ENCODE results near the gene COL17A1.

COL17A1 gene

DNA sequence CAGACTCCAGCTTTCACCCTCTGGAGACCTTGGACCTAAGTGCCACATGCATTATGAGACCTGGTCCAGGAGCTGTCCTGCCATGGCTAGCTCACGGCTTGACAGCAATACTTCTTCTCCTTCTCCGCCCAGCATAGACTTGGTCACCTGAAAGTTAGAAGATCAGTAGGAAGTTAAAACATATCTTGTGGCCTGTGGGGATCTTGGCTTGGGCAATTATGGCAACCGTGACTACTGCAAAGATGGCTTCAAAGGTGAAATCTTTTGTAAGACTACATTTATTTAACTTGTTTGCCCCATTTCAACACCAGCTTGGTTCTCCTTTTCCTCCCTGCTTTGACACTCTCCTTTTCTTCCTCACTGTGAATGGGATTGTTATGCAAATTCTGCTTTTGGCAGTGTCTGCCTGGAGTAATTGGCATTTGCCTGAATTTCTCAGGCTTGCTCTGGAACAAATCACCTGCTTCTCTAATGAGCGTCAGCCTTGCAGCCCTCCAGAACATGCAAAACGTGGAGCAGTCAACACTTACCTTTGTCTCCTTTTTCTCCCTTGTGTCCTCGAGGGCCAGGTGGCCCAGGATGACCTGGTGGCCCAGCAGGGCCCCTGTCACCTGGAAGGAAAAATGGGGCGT, 53.4 kb downstream of the COL17A1 start:
- DNase-seq (ENCODE audit: low spot score) = no peak

DNA sequence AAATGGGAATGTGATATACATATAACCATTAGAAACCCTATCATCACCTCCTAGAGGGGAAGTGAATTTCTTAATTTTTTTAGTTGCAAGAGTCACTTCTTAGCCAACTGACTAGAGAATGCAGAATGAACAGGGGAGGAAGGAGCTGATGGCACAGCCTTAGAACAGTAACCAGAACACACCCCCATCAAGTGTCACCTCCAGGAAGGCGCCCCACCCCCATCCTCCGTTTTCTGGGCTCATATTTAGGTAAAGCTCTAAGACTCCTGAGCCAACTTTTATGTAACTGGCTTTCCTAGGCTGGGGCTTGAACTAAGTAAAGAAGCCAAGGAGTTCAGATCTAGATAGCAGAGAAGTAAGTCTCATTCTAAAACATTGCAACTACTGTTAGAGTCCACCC, 54.0 kb downstream of the COL17A1 start:
- DNase-seq (ENCODE audit: low spot score) = no peak

DNA sequence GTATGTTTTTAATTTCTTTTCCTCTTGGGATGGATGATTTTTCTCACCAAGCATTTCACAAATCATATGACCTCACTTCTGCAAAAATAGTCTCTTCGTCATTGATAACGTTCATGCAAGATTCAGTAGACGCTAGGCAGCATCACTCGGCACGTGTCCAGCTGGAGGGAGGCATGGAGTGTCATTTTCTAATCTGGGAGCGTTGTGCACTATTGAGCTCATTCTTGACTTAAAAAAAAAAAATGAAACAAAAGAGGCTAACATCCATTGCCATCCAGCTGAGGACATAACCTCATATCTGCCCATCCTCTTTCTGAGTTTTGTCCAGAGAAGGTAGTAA, 56.2 kb downstream of the COL17A1 start:
- no peak for DNase-seq (ENCODE audit: low spot score)

DNA sequence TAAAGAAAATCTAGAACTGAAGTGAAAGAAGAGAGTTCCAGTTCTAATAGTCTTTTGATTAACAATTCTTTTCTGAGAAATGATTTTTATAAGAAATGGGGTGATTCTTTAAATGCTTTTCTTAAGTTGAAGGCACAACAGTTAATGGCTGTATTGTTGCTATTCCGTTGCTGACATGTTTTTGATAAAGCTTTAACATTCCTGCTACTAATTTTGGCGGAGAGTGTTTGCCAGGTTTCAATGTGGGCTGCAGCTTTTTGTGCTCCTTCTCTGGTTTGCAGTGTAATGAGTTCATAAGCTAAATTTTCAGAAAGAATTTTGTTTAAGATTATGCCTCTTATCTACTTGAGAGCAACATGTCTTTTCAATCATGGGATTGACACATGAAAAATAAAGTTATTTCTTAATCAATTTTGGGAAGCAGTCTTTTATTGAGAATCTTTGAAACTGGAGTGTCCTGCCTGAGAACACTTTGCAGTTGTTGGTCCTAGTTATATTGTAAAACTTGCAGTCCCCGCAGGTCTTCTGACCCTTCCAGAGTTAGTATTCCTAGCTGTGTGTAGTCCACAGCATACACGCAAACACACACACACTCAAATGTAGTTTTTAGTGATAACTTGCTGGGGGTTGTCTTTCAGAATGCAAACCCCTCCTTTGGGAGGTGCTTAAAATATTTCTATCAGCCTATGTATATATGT, 56.7 kb downstream of the COL17A1 start:
- DNase-seq (ENCODE audit: low spot score) = no peak

DNA sequence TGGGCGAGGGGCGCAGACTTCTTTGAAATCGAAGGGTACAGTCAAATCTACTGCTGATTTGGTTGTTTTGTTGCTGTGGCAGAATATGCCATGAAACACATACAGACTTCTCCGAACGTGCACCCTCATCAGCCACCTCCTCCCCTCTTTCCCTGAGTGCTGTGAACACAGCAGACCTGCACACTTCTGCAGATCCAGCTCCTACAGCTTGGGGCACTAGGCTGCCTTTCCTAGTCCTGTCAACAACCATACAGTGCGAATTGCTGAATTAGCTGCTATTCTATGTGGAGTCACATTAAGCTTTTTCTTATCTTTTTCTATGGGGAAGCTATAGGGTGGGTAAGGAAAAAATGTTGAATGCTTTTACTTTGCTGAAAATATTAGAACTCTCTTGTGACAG, 57.5 kb downstream of the COL17A1 start:
- peak; percentile 18 for DNase-seq (ENCODE audit: low spot score)

DNA sequence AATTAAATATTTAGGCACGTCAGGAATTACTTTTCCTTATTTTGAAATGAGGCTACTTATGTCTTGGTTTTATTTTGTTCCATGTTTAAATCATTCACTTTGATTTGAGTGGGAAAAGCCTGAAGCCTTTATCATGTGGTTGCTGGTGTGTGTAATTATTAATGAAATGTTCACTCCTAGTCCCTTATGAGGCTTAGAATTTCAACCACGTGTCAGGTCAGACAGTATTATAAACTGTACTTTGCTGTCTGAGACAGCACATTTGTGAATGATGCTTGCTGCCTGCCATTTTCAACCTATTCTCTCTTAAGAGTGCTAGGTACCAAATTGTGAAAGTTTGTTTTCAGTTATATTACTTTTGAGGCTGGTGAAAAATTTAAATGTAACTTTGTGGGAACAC, 58.9 kb downstream of the COL17A1 start:
- peak; percentile 74 for DNase-seq (ENCODE audit: low spot score)

DNA sequence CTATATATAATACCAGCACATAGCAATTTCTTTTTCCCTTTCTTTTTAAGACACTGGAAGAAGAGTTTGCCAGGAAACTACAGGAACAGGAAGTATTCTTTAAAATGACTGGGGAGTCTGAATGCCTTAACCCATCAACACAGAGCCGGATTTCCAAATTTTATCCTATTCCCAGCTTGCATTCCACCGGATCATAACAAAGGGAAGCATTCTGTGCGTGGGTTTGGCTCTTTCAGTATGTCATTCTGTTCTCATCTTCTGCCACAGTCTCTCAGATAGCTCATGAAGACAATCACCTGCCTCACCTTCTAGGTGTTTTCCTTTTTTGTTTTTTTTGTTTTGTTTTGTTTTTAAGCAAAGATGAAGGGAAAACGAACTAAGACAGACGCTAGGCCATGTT, 60.2 kb downstream of the COL17A1 start:
- no peak for DNase-seq (ENCODE audit: low spot score)

DNA sequence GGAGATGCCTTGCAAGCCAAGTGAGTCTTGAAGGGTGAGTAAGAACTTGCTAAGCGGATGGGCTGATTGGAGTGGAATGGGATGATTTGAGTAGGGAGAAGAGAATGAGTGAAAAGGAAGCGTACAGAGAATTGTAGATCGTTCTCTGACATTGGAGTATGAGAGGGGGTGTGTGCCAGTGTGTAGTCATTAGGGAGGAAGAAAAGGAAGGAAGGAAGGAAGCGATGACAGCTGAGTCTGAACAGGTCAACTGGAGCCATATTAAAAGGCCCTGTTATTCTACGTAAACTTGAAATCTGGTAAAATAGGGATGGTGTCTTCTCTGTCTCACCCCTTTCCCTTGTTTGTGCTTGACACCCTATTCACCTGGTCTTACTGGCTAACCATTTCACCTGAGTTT, 63.7 kb downstream of the COL17A1 start:
- no peak for DNase-seq (ENCODE audit: low spot score)

DNA sequence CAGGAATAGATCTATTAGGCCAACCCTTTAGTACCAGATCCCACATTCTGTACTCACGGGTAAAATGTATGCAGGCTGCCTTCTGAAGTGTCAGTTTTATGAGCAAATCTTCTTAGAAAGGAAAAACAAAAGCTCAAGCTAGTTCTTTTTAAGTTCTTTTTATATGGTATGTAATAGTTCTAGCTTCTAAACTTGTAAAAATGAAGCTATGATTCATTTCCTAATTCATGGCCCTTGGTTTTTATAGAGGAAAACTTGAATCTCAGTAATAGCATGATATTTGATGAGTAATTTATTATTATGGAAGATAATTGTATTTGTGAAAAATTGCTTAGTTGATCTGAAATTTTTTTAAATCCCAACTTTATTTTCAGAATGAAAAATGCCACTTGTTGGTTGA, 64.4 kb downstream of the COL17A1 start:
- DNase-seq (ENCODE audit: low spot score) = no peak

DNA sequence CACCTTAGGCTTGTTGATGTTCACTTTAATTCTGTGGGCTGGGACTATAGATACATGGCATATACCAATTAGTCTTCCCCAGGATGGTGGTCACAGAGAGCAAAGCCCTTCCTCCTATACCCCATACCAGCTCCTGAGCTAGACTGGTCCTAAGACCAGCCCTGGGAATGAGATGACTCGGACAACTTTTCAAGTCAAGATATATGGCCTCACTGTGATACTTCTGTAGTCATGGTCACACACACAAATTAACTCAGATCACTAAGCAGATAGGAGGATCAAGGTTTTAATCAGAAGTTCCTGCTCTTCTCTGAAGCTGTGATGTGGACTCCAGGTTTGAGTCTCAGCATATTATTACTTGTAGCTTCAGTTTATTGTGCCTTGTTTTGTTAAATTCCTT, 65.7 kb downstream of the COL17A1 start:
- no peak for DNase-seq (ENCODE audit: low spot score)

DNA sequence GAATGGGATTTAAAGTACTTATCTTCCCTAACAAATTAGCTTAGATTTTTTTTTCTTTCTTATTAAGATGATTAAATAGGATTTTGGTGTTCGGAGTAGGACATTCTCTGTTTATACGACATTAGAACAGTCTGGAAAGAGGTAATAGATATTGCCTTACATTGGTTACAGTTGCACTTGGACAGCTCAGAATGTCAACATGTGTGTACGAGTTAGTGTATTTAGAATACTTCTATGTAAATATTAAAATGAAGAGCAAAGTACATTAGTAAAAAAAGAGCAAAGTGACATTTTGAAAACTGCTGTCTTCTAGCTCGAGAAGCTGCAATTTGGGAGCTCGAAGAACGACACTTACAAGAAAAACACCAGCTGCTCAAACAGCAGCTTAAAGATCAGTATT, 67.2 kb downstream of the COL17A1 start:
- no peak for DNase-seq (ENCODE audit: low spot score)

DNA sequence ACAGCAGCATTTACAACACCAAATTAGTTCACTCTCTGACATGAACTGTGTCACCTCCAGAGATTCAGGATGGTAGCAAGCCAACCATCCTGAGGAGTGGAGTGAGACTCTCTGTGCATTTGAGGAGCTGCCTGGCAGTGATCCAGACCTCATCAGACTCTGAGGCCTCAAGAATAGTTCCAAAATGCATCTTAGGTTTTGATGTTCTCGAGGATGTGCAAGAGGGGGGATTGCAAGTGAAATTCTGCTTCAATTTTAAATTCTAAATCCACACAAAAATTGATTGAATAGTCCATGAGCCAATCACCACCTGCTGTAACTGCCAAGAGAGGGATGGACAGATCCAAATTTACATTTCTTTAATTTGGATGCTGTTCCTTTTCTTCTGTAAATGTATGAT, 69.0 kb downstream of the COL17A1 start:
- DNase-seq (ENCODE audit: low spot score) = no peak

DNA sequence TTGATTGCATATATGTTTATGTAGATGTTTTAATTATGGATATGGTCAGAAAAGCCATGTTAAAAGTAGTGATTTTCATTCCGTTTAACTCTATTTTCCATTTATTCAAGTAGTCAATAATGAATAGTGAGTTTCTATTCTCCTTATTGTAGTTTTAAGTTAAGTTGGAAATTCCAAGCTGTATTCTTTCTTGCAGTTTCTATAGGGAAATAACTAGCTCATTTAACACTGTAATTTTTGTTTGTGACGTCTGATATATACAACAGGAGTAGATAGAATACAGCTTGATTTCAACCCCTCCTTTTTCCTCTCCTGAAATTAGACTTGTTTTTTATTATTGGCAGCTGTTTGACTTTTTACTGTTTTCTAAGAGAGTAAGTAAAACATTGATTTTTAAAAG, 71.5 kb downstream of the COL17A1 start:
- DNase-seq (ENCODE audit: low spot score) = no peak

DNA sequence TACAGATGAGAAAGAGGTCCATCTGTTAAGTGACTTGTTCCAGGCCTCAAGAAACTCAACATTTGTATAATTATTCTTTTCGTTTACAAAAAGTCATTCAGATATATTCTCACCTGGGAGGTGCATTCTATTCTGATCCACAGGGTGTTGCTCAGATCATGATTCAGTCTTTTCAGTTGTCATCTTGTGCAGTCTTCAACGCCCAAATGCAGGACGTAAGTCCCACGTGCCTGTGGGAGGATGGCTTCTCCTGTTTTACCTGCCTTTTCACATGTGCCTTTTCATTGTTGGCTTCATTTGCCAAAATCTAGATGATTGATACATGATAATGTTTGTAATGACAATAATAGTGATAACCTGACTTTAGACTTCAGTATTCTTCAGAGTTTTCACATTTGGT, 72.2 kb downstream of the COL17A1 start:
- DNase-seq (ENCODE audit: low spot score) = no peak

DNA sequence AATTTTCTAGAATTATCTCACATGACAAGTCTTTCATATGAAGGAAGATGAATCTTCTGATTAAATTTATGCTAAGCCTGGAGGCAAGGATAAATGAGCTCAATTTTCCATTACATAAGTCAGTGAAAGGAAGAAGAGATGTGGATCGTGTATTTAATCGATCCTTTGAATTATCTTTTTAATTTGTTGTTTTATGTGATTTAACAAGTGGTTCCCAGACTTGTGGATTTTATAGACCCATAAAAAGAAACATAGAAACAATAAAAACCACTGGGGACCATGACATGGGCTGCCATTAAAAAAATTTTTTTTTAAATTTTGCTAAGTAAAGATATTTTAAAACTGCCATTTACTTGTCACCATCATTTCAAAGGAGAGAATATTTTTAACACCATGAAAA, 73.8 kb downstream of the COL17A1 start:
- DNase-seq (ENCODE audit: low spot score) = no peak

DNA sequence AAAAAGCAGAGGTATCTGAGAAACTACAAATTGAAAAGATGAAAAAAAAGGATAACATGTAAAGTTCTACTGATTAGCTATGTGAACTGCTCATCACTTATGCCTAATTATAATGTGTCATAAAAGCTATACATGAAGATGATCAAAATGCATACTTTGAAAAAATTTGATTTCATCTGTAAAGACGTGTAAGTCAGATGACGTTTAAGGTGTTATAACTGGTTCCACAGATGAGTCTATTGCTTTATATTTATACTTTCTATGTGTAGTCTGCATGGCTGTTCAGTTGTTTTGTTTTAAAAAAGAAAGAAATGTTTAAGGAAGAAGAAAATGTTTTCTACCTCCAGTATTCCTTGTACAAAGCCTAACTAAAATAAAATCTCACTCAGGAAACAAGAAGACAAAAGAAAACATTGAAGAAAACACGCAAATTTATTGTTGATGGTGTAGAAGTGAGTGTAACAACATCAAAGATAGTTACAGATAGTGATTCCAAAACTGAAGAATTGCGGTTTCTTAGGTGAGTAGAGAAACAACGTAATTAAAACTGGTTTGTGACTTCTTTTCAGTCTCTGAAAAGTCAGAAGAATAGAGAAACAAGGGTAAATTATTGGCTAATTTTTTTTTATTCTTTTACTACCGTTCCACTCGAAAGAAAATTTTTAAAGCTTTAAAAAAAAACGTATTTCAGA, 80.4 kb downstream of the COL17A1 start:
- no peak for DNase-seq (ENCODE audit: low spot score)

DNA sequence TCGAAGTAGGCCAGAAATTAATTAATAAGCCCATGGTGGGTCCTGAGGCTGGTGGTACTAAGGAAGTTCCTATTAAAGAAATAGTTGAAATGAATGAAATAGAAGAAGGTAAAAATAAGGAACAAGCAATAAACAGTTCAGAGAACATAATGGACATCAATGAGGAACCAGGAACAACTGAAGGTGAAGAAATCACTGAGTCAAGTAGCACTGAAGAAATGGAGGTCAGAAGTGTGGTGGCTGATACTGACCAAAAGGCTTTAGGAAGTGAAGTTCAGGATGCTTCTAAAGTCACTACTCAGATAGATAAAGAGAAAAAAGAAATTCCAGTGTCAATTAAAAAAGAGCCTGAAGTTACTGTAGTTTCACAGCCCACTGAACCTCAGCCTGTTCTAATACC, 82.8 kb downstream of the COL17A1 start:
- no peak for DNase-seq (ENCODE audit: low spot score)

DNA sequence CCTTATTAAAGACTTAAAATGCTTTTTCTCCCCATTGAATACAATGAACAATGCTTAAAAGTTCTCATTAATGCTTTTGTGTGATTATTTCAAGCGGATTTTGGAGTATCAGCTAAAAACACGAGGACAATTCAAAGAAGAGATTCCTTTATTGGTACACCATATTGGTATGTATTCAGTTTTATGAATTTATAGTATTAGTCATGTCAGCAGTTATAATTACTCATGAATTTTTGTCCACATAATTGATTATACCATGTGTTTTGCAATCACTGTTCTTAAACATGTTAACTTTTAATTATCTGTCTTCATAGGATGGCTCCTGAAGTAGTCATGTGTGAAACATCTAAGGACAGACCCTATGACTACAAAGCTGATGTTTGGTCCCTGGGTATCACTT, 86.9 kb downstream of the COL17A1 start:
- no peak for DNase-seq (ENCODE audit: low spot score)

DNA sequence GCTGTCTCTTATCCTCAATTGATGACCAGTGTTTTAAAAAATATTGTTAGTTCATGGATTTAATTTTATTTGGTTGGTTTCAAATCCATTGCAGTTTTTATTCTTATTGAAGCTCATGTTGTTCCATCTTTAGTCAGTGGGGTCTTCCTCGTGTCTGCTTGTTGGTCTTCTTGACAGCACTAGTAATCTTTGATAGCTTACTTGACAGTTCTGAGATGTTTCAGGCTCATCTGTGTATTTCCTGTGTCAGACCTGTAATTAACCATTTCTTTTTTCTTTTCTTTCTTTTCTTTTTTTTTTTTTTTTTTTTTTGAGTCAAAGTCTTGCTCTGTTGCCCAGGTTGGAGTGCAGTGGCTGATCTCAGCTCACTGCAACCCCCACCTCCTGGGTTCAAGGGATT, 90.5 kb downstream of the COL17A1 start:
- DNase-seq (ENCODE audit: low spot score) = no peak

DNA sequence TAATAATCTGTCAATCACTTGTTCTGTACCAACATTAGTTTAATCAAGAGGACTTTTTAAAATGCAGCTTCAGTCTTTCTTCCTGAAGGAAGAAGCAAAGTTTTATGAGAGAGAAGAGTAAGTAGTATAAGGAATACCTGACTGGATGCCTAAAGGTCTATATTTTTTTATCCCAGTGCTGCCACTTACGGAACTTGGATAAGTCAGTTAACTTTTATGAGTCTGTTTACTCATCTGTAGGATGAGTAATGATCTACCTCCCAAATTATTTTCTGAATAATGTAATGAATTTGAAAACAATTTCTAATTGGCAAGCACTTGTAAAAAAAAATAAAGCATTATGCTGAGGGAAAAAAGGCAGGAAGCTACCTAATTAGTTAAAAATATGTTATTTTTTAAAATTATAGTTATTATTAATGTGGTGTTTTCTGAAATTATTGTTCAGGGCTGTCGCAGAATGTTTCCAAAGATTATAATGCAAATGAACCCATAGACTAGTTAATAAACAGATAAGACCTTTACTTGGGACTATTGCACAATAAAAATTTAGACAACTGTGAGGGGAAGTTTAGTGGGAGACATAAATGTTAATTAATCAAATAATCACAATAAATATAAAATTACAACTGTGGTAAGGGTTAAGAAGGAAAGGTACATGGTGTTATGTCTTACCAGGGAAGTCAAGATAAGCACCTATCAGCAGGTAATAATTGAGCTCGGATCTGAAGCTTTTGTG, 94.1 kb downstream of the COL17A1 start:
- no peak for DNase-seq (ENCODE audit: low spot score)

DNA sequence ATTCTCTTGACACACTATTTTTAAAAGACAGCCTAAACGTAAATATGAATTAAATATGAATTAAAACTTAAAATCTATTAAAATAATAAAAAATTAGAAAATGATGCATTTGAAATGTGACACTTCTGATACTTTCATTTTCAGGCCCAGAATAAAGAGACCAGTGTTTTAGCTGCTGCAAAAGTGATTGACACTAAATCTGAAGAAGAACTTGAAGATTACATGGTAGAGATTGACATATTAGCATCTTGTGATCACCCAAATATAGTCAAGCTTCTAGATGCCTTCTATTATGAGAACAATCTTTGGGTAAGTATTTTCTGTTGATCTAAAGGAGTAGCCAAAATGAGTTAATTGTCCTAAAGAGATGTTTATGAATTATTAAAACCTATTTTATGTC, 95.1 kb downstream of the COL17A1 start:
- DNase-seq (ENCODE audit: low spot score) = no peak

DNA sequence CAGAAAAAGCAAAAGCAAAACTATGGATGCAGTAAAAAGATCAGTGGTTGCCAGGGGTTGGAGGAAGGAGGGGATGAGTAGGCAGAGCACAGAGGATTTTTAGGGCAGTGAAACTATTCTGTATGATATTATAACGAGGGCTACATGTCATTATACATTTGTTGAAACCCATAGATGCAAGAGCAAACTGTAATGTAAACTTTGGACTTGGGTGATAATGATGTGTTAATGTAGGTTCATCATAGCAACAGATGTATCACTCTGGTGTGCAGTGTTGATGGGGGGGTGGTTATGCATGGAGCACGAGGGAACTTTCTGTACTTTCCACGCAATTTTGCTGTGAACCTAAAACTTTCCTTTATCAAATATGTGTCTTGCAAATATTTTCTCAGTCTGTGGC, 95.6 kb downstream of the COL17A1 start:
- no peak for DNase-seq (ENCODE audit: low spot score)

DNA sequence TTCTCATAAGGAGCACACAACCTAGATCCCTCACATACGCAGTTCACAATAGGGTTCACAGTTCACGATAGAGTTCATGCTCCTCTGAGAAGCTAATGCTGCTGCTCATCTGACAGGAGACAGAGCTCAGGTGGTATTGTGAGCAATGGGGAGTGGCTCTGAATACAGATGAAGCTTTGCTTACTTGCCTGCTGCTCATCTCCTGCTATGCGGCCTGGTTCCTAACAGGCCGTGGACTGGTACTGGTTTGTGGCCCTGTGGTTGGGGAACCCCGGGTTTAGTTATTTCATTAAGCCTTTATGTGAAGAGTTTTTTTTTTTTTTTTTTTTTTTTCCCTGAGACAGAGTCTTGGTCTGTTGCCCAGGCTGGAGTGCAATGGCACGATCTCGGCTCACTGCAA, 99.3 kb downstream of the COL17A1 start:
- DNase-seq (ENCODE audit: low spot score) = peak; percentile 9

All from kidney tubule cell (primary cell).